GM19397 (cell line): ENCODE measurements around the gene TMEM72.
A peak's percentile ranks its signal among the peaks of the same experiment; 100 is the strongest.

ENCODE experiments used
- ATAC-seq: cut with Tn5 transposase; IDR thresholded peaks from one replicate; pipeline ENCODE4 v1.9.1; 2021; ENCODE audit warnings: mild to moderate bottlenecking, moderate library complexity; ENCODE audit not compliant: unreplicated experiment

TMEM72 gene

GRCh38 chr10:44977287-44978212 lies 66.4 kb downstream of the TMEM72 start:
- no peak for ATAC-seq

- ATAC-seq, result no peak
These were observed 67.1 kb downstream of the TMEM72 start for GRCh38 chr10:44978213-44978569.

- ATAC-seq, result no peak
These were observed 67.6 kb downstream of the TMEM72 start, which contains the start of gene DEPP1 for GRCh38 chr10:44978570-44979280. Gene DEPP1 (minus strand): TSS chr10:44978809. CDS start chr10:44978030, 779 bp downstream.

GRCh38 chr10:44979281-44980191 lies 68.4 kb downstream of the TMEM72 start:
- no peak for ATAC-seq

- no peak for ATAC-seq
These were observed 69.4 kb downstream of the TMEM72 start for GRCh38 chr10:44980309-44981171.

- ATAC-seq, result peak; percentile 40
These were observed 70.3 kb downstream of the TMEM72 start for GRCh38 chr10:44981172-44982113.

- ATAC-seq, result no peak
These were observed 71.0 kb downstream of the TMEM72 start for GRCh38 chr10:44982114-44982460.

GRCh38 chr10:44982496-44982895 lies 71.4 kb downstream of the TMEM72 start:
- ATAC-seq, result no peak

- no peak for ATAC-seq
These were observed 72.1 kb downstream of the TMEM72 start for GRCh38 chr10:44983066-44983894.

GRCh38 chr10:44983895-44984278 lies 72.8 kb downstream of the TMEM72 start:
- no peak for ATAC-seq

GRCh38 chr10:44984671-44985101 lies 73.5 kb downstream of the TMEM72 start:
- ATAC-seq, result no peak

GRCh38 chr10:44985175-44985681 lies 74.1 kb downstream of the TMEM72 start:
- ATAC-seq, result no peak

- no peak for ATAC-seq
These were observed 75.0 kb downstream of the TMEM72 start for GRCh38 chr10:44986179-44986578.
